Measurements from ENCODE around the gene USF3. TPM values are rescaled to one million over a fixed set of nuclear protein-coding genes. Genes with fewer than 3 reads are reported as not detected.

The USF3 gene
- total and polyA plus RNA-seq, 2 of the 8 experiments (the other 6 are each of a cell fraction or from before 2014, with no cell fraction given): 9.6 to 18.5 TPM

DNA sequence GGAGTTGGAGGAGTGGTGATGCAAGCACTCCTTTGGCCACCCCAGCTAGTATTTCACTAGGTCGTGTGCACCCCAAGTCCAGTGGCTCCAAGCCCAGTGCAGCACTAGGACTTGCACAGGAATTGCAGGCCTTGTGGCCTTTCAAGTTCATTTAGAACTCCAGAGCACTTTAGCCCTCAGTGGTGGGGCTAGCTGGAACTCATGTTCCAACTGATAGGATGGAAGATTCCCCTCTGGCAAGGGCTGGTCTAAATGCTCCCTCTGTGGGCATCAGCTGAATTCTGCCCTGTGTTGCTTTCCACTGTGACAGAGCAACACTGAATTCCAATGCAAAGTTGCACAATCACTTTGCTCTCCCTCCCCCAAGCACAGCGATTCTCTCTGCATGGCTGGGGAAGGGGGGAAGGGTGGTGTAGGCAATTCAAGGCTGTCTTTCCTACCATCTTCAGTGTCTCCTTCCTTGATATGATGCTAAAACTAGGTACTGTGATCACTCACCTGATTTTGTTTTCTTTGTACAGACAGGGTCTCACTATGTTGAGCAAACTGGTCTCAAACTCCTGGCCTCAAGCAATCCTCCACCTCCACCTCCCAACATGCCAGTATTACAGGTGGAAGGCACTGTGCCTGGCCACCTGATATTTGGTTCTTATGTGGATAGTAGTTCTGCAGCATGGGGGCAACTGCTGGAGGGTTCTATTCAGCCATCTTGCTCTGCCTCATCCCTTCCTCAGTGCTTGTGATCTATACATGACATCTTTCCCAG, 10.3 kb downstream of the USF3 start (continued):
- TF ChIP-seq TEAD4 (IDR thresholded peaks at IDR 0.05; ENCODE audit: low read depth, low read length): peak; percentile 62; the same call in 1 of the 2 replicates
- peak; percentile 99 for TF ChIP-seq CEBPB (IDR thresholded peaks at IDR 0.05; ENCODE audit: low read depth, low read length)
- TF ChIP-seq KDM4A (IDR thresholded peaks at IDR 0.05; ENCODE audit: low read depth, low read length, severe bottlenecking): no peak
- no peak for TF ChIP-seq EZH2 (IDR thresholded peaks at IDR 0.05; ENCODE audit: low read depth, low read length, severe bottlenecking)
- TF ChIP-seq YY1 (IDR thresholded peaks at IDR 0.05; ENCODE audit: low read depth, low read length): no peak
- no peak for TF ChIP-seq HDAC6 (IDR thresholded peaks at IDR 0.05; ENCODE audit: low read depth, low read length)

Measured in H1 (cell line).